ENCODE results near the gene ZSWIM3.

ZSWIM3 gene

GRCh38 chr20:45902199-45902701 is 44.8 kb downstream of the ZSWIM3 start:
- 94 to 97% methylated on average over 5 to 11 of the region's 14 CpGs for WGBS, 2 experiments (ENCODE audit: insufficient coverage in 2 of 2)
- no peak overlapping the region for H3K27ac ChIP-seq (ENCODE audit: low read depth, low read length, severe bottlenecking)
- H3K4me3 ChIP-seq (ENCODE audit: extremely low read depth, insufficient read depth, low read length, poor library complexity, severe bottlenecking), result no peak overlapping the region
- H3K4me1 ChIP-seq (ENCODE audit: control insufficient read depth, insufficient read depth, low read length, poor library complexity, severe bottlenecking), result no peaks in the 10 kb centered on the region
- no peaks in the 10 kb centered on the region for H3K9me3 ChIP-seq (ENCODE audit: control insufficient read depth, low read length)
- peaks cover 87% of the 10 kb centered on the region for H3K36me3 ChIP-seq (ENCODE audit: control insufficient read depth, insufficient read depth, low read length)

GRCh38 chr20:45904583-45905504 is 47.4 kb downstream of the ZSWIM3 start:
- H3K4me3 ChIP-seq (ENCODE audit: extremely low read depth, insufficient read depth, low read length, poor library complexity, severe bottlenecking), result no peak overlapping the region
- H3K27ac ChIP-seq (ENCODE audit: low read depth, low read length, severe bottlenecking), result no peak overlapping the region
- WGBS, 2 experiments (ENCODE audit: insufficient coverage in 2 of 2), result 90 to 94% methylated on average over 9 to 11 of the region's 16 CpGs
- no peaks in the 10 kb centered on the region for H3K4me1 ChIP-seq (ENCODE audit: control insufficient read depth, insufficient read depth, low read length, poor library complexity, severe bottlenecking)
- H3K9me3 ChIP-seq (ENCODE audit: control insufficient read depth, low read length), result no peaks in the 10 kb centered on the region
- peaks cover 91% of the 10 kb centered on the region for H3K36me3 ChIP-seq (ENCODE audit: control insufficient read depth, insufficient read depth, low read length)

DNA sequence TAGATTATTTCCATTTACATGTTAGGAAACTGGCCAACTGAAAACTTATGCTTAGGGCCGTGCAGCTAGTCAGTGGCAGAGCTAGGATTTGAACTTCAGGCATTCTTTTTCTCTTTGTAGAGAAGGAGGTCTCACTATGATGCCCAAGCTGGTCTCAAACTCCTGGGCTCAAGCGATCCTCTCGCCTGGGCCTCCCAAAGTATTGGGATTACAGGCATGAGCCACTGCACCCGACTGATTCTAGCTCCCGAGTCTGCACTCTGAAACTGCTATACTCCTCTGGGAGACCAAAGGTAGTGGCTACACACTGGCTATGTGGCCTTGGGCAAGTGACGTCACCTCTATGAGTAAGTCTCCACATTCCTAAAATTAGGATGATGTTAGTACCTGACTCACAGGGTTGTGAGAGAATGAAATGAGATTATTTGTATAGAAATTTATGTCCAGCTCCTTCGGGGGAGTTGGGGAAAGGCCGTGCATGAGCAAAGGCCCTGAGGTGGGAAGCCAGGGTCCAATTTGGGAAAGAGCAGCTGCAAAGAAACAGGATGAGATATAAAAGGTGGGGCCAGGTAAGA is 48.2 kb downstream of the ZSWIM3 start:
- Histone ChIP-seq H3K27ac (ENCODE audit: low read depth, low read length, severe bottlenecking) (no peak overlapping the region), H3K4me3 (ENCODE audit: extremely low read depth, insufficient read depth, low read length, poor library complexity, severe bottlenecking) (no peak overlapping the region), H3K9me3 (ENCODE audit: control insufficient read depth, low read length) (no peaks in the 10 kb centered on the region), H3K36me3 (ENCODE audit: control insufficient read depth, insufficient read depth, low read length) (peaks cover 90% of the 10 kb centered on the region), H3K4me1 (ENCODE audit: control insufficient read depth, insufficient read depth, low read length, poor library complexity, severe bottlenecking) (no peaks in the 10 kb centered on the region)
- WGBS, 2 experiments (ENCODE audit: insufficient coverage in 2 of 2), result 91 to 95% methylated on average over 8 of the region's 8 CpGs

DNA sequence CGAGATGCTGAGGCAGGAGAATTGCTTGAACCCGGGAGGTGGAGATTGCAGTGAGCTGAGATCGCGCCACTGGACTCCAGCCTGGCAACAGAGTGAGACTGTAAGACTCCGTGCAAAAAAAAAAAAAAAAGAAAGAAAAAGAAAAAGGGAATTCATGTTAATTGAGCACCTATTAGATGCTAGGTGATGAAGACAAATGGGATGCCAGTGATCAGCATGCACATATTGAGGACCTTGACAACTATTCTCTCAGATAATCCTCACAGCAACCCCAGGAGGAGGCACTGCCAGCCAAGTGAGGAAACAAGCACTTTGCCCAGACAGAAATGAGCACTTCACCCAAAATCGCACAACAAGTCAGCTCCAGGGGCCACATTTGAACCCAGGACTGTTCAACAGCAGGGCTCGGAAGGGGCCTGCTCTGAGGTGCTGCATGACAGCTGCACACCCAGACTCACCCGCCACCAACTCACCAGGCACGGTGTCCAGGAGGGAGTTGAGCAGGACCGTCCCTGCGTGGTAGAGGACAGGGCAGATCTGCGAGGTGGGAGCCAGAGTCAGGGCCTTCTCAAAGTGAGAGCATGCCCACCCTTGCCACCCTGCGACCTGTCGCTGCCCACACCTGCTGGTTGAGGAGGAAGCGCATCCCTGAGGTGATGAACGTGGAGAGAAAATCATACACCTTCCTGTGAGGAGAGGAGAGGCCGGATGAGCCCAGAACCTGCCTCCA is 50.0 kb downstream of the ZSWIM3 start:
- no peaks in the 10 kb centered on the region for H3K9me3 ChIP-seq (ENCODE audit: control insufficient read depth, low read length)
- H3K4me3 ChIP-seq (ENCODE audit: extremely low read depth, insufficient read depth, low read length, poor library complexity, severe bottlenecking), result no peak overlapping the region
- H3K4me1 ChIP-seq (ENCODE audit: control insufficient read depth, insufficient read depth, low read length, poor library complexity, severe bottlenecking), result no peaks in the 10 kb centered on the region
- peaks cover 74% of the 10 kb centered on the region for H3K36me3 ChIP-seq (ENCODE audit: control insufficient read depth, insufficient read depth, low read length)
- no peak overlapping the region for H3K27ac ChIP-seq (ENCODE audit: low read depth, low read length, severe bottlenecking)
- 97 to 99% methylated on average over 15 to 17 of the region's 17 CpGs for WGBS, 2 experiments (ENCODE audit: insufficient coverage in 2 of 2)

GRCh38 chr20:45908084-45908483 is 50.7 kb downstream of the ZSWIM3 start:
- 97% methylated on average over 2 of the region's 2 CpGs for WGBS, 2 experiments (ENCODE audit: insufficient coverage in 2 of 2)
- Histone ChIP-seq H3K4me1 (ENCODE audit: control insufficient read depth, insufficient read depth, low read length, poor library complexity, severe bottlenecking) (no peaks in the 10 kb centered on the region), H3K27ac (ENCODE audit: low read depth, low read length, severe bottlenecking) (no peak overlapping the region), H3K9me3 (ENCODE audit: control insufficient read depth, low read length) (no peaks in the 10 kb centered on the region), H3K4me3 (ENCODE audit: extremely low read depth, insufficient read depth, low read length, poor library complexity, severe bottlenecking) (no peak overlapping the region), H3K36me3 (ENCODE audit: control insufficient read depth, insufficient read depth, low read length) (peaks cover 67% of the 10 kb centered on the region)

- Histone ChIP-seq H3K4me1 (ENCODE audit: control insufficient read depth, insufficient read depth, low read length, poor library complexity, severe bottlenecking) (no peaks in the 10 kb centered on the region), H3K36me3 (ENCODE audit: control insufficient read depth, insufficient read depth, low read length) (peaks cover 55% of the 10 kb centered on the region), H3K27ac (ENCODE audit: low read depth, low read length, severe bottlenecking) (no peak overlapping the region), H3K4me3 (ENCODE audit: extremely low read depth, insufficient read depth, low read length, poor library complexity, severe bottlenecking) (no peak overlapping the region), H3K9me3 (ENCODE audit: control insufficient read depth, low read length) (no peaks in the 10 kb centered on the region)
- 94 to 95% methylated on average over 11 to 12 of the region's 12 CpGs for WGBS, 2 experiments (ENCODE audit: insufficient coverage in 2 of 2)
Measured at GRCh38 chr20:45909336-45909808, 52.0 kb downstream of the ZSWIM3 start.

- H3K27ac ChIP-seq (ENCODE audit: low read depth, low read length, severe bottlenecking), result no peak overlapping the region
- H3K4me3 ChIP-seq (ENCODE audit: extremely low read depth, insufficient read depth, low read length, poor library complexity, severe bottlenecking), result no peak overlapping the region
- no peaks in the 10 kb centered on the region for H3K9me3 ChIP-seq (ENCODE audit: control insufficient read depth, low read length)
- 89 to 90% methylated on average over 13 to 19 of the region's 22 CpGs for WGBS, 2 experiments (ENCODE audit: insufficient coverage in 2 of 2)
- H3K4me1 ChIP-seq (ENCODE audit: control insufficient read depth, insufficient read depth, low read length, poor library complexity, severe bottlenecking), result no peaks in the 10 kb centered on the region
- peaks cover 48% of the 10 kb centered on the region for H3K36me3 ChIP-seq (ENCODE audit: control insufficient read depth, insufficient read depth, low read length)
Measured at GRCh38 chr20:45909817-45910669, 52.6 kb downstream of the ZSWIM3 start.

- peak overlapping the region; percentile 90 for H3K27ac ChIP-seq (ENCODE audit: low read depth, low read length, severe bottlenecking)
- H3K4me1 ChIP-seq (ENCODE audit: control insufficient read depth, insufficient read depth, low read length, poor library complexity, severe bottlenecking), result no peaks in the 10 kb centered on the region
- peak overlapping the region; percentile 54 for H3K4me3 ChIP-seq (ENCODE audit: extremely low read depth, insufficient read depth, low read length, poor library complexity, severe bottlenecking)
- H3K9me3 ChIP-seq (ENCODE audit: control insufficient read depth, low read length), result no peaks in the 10 kb centered on the region
- H3K36me3 ChIP-seq (ENCODE audit: control insufficient read depth, insufficient read depth, low read length), result peaks cover 40% of the 10 kb centered on the region
- WGBS, 2 experiments (ENCODE audit: insufficient coverage in 2 of 2), result 5% methylated on average over 31 to 35 of the region's 43 CpGs
Measured at GRCh38 chr20:45910670-45911485, 53.5 kb downstream of the ZSWIM3 start.

DNA sequence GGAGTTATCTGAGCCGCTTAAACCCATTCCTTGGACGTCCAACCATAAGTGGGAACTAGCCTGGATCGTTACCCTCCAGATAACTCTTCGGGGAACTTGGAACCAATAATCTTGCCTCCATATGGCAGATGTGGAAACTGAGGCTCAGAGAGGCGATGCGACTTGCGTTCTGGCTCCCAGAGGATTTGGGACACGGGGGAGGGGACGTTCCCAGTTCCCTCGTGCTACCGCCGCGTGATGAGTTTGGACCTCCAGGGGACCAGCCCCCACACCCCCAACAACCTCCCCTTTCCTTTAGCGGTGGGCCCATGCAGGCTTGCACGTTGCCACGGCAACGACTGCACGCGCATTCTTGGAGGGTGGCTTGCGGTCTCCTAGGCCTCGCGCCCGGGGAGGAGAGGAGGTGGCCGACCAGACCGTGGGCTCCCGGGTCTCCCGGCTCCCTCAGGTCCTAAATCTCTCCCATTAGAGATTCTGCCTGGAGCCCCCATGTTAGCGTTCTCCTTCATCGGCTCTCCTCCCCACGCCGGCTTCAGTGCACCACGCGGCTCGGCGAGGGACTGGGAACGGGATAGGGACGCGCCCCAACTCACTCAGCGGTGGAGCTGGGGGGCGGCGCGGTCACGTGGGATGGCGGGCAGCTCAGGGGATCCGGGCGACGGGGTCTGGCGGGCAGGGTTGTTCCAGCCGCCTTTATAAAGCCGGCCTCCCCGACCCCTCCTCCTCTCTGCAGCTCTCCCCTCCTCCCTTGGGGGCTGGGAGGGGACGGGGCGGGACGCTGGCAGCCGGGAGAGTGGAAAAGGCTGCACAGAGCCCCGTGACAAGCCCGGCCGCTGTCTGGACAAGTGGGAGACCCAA is 54.3 kb downstream of the ZSWIM3 start, which contains the start of gene PLTP:
Gene PLTP (minus strand): TSS at position 670 of the 858 bp plus-strand sequence. CDS start 703 bp downstream, outside the sequence.
- peak within 1 kb of the TSS; percentile 90 for H3K27ac ChIP-seq (ENCODE audit: low read depth, low read length, severe bottlenecking)
- no peaks in the 10 kb centered on the region for H3K4me1 ChIP-seq (ENCODE audit: control insufficient read depth, insufficient read depth, low read length, poor library complexity, severe bottlenecking)
- H3K36me3 ChIP-seq (ENCODE audit: control insufficient read depth, insufficient read depth, low read length), result peaks cover 32% of the 10 kb centered on the region
- WGBS, 2 experiments (ENCODE audit: insufficient coverage in 2 of 2), result 0% methylated on average over 28 to 44 of the region's 58 CpGs
- H3K9me3 ChIP-seq (ENCODE audit: control insufficient read depth, low read length), result no peaks in the 10 kb centered on the region
- H3K4me3 ChIP-seq (ENCODE audit: extremely low read depth, insufficient read depth, low read length, poor library complexity, severe bottlenecking), result peak within 1 kb of the TSS; percentile 54

All from mesodermal cell (in vitro differentiated cells).